Stimulated activated CD8-positive, alpha-beta memory T cell treated with anti-CD3 and anti-CD28 coated beads, Interleukin-4, amount 100 ng/mL, for 1 hour (primary cell): ENCODE measurements around the gene PARD6A.

ENCODE experiments used
- DNase-seq, 2 donors: peaks; one replicate each; pipeline ENCODE4 v3.0.0-alpha.2; 2020; ENCODE audit warnings: low read depth in 2 of 2, low spot score in 1 of 2

The PARD6A gene

GRCh38 chr16:67666559-67667452, 6.0 kb downstream of the PARD6A start, which contains the start of the genes C16orf86 and ENKD1:
Gene C16orf86 (plus strand): TSS chr16:67666814. CDS start chr16:67666971, 157 bp downstream.
Gene ENKD1 (minus strand): TSS chr16:67666750. CDS start chr16:67666442, 308 bp downstream.
- peak; percentile 50 to 66 for DNase-seq

- DNase-seq: no peak
Measured at GRCh38 chr16:67667453-67667816, 6.7 kb downstream of the PARD6A start.

- peak; percentile 29 to 60 for DNase-seq
Measured at GRCh38 chr16:67667817-67668494, 7.2 kb downstream of the PARD6A start.

GRCh38 chr16:67668495-67669157, 7.9 kb downstream of the PARD6A start:
- DNase-seq: no peak

GRCh38 chr16:67669499-67670101, 8.8 kb downstream of the PARD6A start:
- no peak for DNase-seq

GRCh38 chr16:67672306-67672705, 11.5 kb downstream of the PARD6A start:
- no peak for DNase-seq

GRCh38 chr16:67672739-67673662, 12.2 kb downstream of the PARD6A start:
- DNase-seq: peak in 1 of 2 donors; percentile 21

GRCh38 chr16:67673712-67674580, 13.2 kb downstream of the PARD6A start:
- DNase-seq: no peak

- no peak for DNase-seq
Measured at GRCh38 chr16:67674851-67675578, 14.3 kb downstream of the PARD6A start.

GRCh38 chr16:67675579-67675935, 14.8 kb downstream of the PARD6A start:
- DNase-seq: no peak

- no peak for DNase-seq
Measured at GRCh38 chr16:67675999-67676398, 15.2 kb downstream of the PARD6A start.

- DNase-seq: no peak
Measured at GRCh38 chr16:67676516-67676915, 15.8 kb downstream of the PARD6A start.

- DNase-seq: no peak
Measured at GRCh38 chr16:67676939-67677338, 16.2 kb downstream of the PARD6A start.

GRCh38 chr16:67677712-67678111, 17.0 kb downstream of the PARD6A start:
- no peak for DNase-seq

- no peak for DNase-seq
Measured at GRCh38 chr16:67678354-67679023, 17.7 kb downstream of the PARD6A start.

GRCh38 chr16:67679935-67680897, 19.5 kb downstream of the PARD6A start:
- DNase-seq: no peak

- DNase-seq: no peak
Measured at GRCh38 chr16:67683767-67684166, 23.0 kb downstream of the PARD6A start.
